Activated CD4-positive, alpha-beta T cell treated with anti-CD3 and anti-CD28 coated beads, Interleukin-2, amount 10 ng/mL, durations not matched to agents 7 days and 5 days (primary cell): Measurements from ENCODE around the gene IFIT1B. TPM values are rescaled to one million over a fixed set of nuclear protein-coding genes. Genes with fewer than 3 reads are reported as not detected.
"Not testable (repeated sequence)": the region's sequence is repeated elsewhere in the genome, so short reads cannot be mapped to it uniquely, and the experiment has no call there.

Experiments
- CTCF ChIA-PET: fragments of 350-600 bp; sonication (Branson Sonifier 250); formaldehyde crosslinking; loops from one replicate; lab custom pipeline; 2021; ENCODE audit warnings: antibody characterized with exemption; lab: Charles Lee
- POLR2A ChIA-PET: fragments of 350-600 bp; sonication (Branson Sonifier 250); formaldehyde crosslinking; loops from one replicate; lab custom pipeline; 2021; ENCODE audit warnings: antibody characterized with exemption; lab: Charles Lee
- DNase-seq: peaks from one replicate; pipeline ENCODE4 v3.0.0-alpha.2; 2020
- H3K27ac Mint-ChIP-seq: one replicate; pipeline ENCODE4 v1.8.0; 2021; ENCODE audit warnings: mild to moderate bottlenecking, moderate library complexity, mixed read lengths
- H3K27me3 Mint-ChIP-seq: one replicate; pipeline ENCODE4 v1.8.0; 2021; ENCODE audit warnings: mixed read lengths
- H3K36me3 Mint-ChIP-seq: one replicate; pipeline ENCODE4 v1.8.0; 2021; ENCODE audit warnings: low read depth, mixed read lengths
- H3K4me1 Mint-ChIP-seq: one replicate; pipeline ENCODE4 v1.8.0; 2021; ENCODE audit warnings: mixed read lengths
- H3K4me3 Mint-ChIP-seq: one replicate; pipeline ENCODE4 v1.8.0; 2021; ENCODE audit warnings: mild to moderate bottlenecking, moderate library complexity, mixed read lengths
- H3K9me3 Mint-ChIP-seq: one replicate; pipeline ENCODE4 v1.8.0; 2021; ENCODE audit warnings: mixed read lengths
- total RNA-seq, 2 experiments: library from RNA; stranded (reverse); gene quantifications; one replicate each; pipeline ENCODE4 v1.2.3, GENCODE V29; 2021

IFIT1B gene
- total RNA-seq, 2 experiments from 2014 or later: not detected

DNA sequence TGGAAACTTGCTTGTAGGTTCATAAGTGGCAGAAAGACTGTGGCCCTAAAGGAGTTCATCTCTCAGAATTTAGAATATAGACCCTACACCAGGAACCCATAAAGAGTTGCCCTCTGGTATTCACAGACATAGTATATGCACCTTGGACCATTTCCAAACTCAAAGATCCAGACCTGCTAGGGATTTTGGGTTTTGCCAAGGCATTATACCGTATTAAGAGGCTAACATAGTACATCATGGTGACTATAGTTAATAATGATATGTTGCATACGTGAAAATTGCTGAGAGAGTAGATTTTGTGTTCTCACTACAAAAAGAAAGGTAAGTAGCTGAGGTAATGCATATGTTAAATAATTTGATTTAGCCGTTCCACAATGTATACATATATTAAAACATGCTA lies 36.2 kb upstream of the IFIT1B start:
- Mint-ChIP-seq H3K27me3 (peaks cover 6% of the 10 kb centered on the region), H3K4me3 (no peak overlapping the region), H3K9me3 (no peaks in the 10 kb centered on the region), H3K36me3 (peaks cover 56% of the 10 kb centered on the region), H3K27ac (no peak overlapping the region), H3K4me1 (peaks cover 22% of the 10 kb centered on the region)
- POLR2A ChIA-PET: interaction anchor here (1.2 kb wide), 1 partner anchor 50 kb away, joined by 3 read pairs; the partner anchor contains the start of gene IFIT1
- no peak for DNase-seq
- CTCF ChIA-PET: interaction anchor here (0.8 kb wide), 1 partner anchor 13 kb away, joined by 3 read pairs; no protein-coding TSS in a partner anchor

DNA sequence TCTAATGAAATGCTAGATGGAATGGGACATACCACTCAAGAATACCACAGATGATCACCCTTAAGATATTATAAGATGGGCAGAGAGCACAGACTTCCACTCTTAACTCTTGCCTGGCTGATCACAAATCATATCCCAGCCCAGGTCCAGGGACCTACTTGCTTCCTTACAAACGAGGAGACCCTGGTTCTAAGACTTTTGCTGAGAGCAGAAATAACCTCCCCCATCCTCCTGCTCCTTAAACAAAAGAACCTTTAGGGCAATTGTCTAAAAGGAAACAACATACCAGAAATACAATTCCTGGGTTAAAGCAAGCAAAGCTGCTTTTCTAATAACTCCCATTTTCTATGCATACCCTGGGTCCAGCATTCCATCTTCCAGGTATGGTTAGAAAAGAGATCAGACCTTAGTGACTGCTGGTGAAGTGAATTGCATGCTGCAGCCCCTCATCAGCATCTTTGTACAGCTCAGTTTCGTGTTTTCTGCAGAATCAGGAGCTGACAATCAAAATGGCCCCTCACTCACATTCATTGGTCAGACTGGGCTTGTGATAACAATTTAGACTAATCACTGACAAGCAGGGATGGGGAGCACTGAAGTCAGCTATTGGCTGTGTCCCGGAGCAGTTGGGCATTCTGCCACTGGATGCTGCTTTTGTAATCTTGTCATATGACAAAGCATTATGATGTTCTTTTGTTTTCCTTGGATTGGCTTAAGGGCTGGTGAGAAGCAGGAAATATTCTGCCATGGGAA lies 35.5 kb upstream of the IFIT1B start:
- no peak overlapping the region for H3K4me3 Mint-ChIP-seq
- POLR2A ChIA-PET: interaction anchor here (1.2 kb wide), 1 partner anchor 50 kb away, joined by 3 read pairs; the partner anchor contains the start of gene IFIT1
- peaks cover 49% of the 10 kb centered on the region for H3K36me3 Mint-ChIP-seq
- CTCF ChIA-PET: interaction anchor here (0.8 kb wide), 1 partner anchor 13 kb away, joined by 3 read pairs; no protein-coding TSS in a partner anchor
- no peak overlapping the region for H3K27ac Mint-ChIP-seq
- peaks cover 15% of the 10 kb centered on the region for H3K4me1 Mint-ChIP-seq
- H3K27me3 Mint-ChIP-seq: peaks cover 11% of the 10 kb centered on the region
- H3K9me3 Mint-ChIP-seq: no peaks in the 10 kb centered on the region
- no peak for DNase-seq

DNA sequence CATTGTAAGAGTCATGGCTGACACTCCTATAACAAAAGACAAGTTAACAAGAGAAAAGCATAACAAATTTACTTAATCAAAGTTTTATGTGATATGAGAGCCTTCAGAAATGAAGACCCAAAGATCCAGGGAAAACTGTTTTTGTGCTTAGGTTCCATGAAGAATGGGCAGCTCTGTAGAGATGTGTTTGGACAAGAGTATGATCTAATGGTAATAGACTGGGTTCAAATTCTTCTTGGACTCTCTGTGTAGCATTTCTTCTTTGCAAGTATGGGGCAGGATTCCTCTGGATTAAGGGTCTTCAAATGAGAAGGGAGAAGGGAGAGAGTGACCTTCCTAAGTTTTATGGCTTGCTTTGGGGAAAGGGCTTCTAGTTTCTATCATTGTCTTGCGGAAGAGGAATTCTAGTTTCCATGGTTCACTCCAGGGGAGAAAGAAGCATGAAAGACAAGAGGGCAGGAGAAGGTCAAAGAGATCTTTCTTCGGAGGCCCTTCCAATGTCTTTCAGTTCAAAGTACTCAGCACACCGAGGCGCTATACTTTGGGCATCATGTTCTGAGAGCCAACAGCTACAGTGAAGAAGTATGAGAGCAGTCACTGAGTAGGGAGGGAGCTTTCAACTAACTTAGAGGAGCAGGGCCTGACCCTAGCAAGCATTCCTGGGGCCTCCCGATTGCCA lies 34.6 kb upstream of the IFIT1B start:
- H3K27ac Mint-ChIP-seq: no peak overlapping the region
- DNase-seq: no peak
- ChIA-PET CTCF (interaction anchor here (1.3 kb wide), 1 partner anchor 9 kb away, joined by 3 read pairs; no protein-coding TSS in a partner anchor), POLR2A (no interaction called here)
- no peak overlapping the region for H3K4me3 Mint-ChIP-seq
- H3K4me1 Mint-ChIP-seq: peaks cover 10% of the 10 kb centered on the region
- H3K36me3 Mint-ChIP-seq: peaks cover 40% of the 10 kb centered on the region
- peaks cover 16% of the 10 kb centered on the region for H3K27me3 Mint-ChIP-seq
- H3K9me3 Mint-ChIP-seq: no peaks in the 10 kb centered on the region

DNA sequence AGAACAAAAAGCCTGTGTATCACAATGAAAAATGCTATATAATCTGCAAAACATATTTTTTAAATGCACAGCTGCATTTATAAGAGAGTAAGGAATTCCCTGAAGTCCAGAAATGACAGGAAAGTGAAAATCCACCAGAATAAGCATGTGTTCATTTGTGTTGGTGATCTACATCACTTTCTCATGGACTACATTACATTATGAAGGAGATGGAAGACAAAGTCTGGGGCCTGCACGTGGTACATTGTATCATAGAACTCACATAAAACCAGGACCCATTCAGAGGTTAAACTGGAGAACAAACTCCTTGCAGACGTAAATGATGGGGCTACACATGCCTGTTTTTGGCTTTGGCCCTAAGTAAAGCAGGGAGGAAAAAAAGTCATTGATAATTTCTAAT lies 33.7 kb upstream of the IFIT1B start:
- no peak overlapping the region for H3K27ac Mint-ChIP-seq
- POLR2A ChIA-PET: no interaction called here
- H3K4me3 Mint-ChIP-seq: no peak overlapping the region
- no peak for DNase-seq
- peaks cover 23% of the 10 kb centered on the region for H3K27me3 Mint-ChIP-seq
- CTCF ChIA-PET: interaction anchor here (1.3 kb wide), 1 partner anchor 8 kb away, joined by 3 read pairs; no protein-coding TSS in a partner anchor
- peaks cover 5% of the 10 kb centered on the region for H3K4me1 Mint-ChIP-seq
- H3K9me3 Mint-ChIP-seq: no peaks in the 10 kb centered on the region
- peaks cover 31% of the 10 kb centered on the region for H3K36me3 Mint-ChIP-seq

DNA sequence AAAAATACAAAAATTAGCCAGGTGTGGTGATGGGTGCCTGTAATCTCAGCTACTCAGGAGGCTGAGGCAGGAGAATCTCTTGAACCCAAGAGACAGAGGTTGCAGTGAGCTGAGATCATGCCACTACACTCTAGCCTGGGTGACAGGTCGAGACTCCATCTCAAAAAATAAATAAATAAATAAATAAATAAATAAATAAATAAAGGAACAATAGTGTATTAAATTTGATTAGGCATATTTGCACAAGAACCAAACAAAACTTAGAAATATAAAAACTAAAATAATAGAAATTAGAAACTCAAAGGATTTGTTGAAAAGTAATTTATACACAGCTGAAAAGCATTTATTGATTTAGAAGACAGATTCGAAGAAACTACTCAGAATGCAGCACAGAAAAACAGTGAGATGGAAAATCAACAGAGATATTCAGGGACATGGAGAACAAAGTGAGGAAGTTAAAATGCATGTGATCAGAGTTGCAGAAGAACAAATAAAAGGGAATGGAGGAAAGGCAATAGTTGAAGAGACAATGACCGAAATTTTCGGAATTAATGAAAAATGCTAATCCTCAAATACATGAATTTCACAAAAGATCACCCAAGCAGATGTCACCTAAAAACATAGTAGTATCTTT lies 32.4 kb upstream of the IFIT1B start:
- peaks cover 18% of the 10 kb centered on the region for H3K36me3 Mint-ChIP-seq
- no peak overlapping the region for H3K4me3 Mint-ChIP-seq
- POLR2A ChIA-PET: interaction anchor here (0.6 to 1.4 kb wide), 2 partner anchors 44 to 1643 kb away, joined by 3 to 5 read pairs; partner anchors contain the start of gene IFIT2
- no peak for DNase-seq
- no peaks in the 10 kb centered on the region for H3K9me3 Mint-ChIP-seq
- H3K27me3 Mint-ChIP-seq: peaks cover 30% of the 10 kb centered on the region
- CTCF ChIA-PET: interaction anchor here (1.2 kb wide), 1 partner anchor 9 kb away, joined by 3 read pairs; no protein-coding TSS in a partner anchor
- H3K4me1 Mint-ChIP-seq: peaks cover 5% of the 10 kb centered on the region
- no peak overlapping the region for H3K27ac Mint-ChIP-seq

DNA sequence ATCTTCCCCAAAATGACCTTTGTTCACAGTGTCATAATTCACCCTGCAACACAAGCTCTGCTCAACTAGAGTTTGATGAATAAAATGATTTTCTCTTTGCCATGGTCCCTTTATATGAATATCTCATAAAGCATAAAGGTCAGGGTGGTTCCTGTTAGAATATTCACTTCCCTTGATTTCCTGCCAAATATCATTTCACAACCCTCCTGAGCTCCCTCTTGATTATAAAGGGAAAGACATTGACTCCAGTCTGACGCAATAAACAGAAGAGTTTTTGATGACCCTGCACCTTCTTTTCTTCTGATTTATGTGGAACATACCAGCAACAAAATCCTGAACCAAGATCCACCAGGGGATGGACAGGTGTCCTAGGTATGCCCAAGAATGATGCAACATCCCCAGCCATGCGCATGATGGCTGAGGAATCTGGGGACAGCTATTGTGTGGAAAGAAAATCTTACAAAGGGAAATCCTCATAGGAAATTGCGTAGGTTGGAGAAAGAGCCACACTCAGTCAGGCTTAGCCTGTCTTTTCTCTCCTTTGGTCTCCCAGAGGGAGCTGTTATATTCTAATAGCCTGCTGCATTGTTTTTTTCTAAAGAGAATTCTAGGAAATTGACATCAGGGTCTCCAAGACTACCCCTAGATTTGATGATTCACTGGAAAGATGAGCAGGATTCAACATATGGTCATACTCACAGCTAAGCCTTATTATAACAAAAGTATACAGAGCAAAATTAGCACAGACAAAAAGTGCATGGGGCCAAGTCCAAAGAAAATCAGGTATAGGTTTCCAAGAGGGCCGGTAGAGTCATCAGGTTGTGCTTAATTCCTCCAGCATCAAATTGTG lies 31.2 kb upstream of the IFIT1B start:
- ChIA-PET CTCF (interaction anchor here (0.8 to 1.5 kb wide), 3 partner anchors 8 to 926 kb away, joined by 3 to 4 read pairs (median 3); no protein-coding TSS in a partner anchor), POLR2A (interaction anchor here (0.6 to 1.4 kb wide), 2 partner anchors 45 to 293 kb away, joined by 3 to 5 read pairs; partner anchors contain the start of gene IFIT2)
- Mint-ChIP-seq H3K9me3 (no peaks in the 10 kb centered on the region), H3K27me3 (peaks cover 34% of the 10 kb centered on the region), H3K4me1 (peaks cover 17% of the 10 kb centered on the region), H3K36me3 (peaks cover 10% of the 10 kb centered on the region), H3K4me3 (no peak overlapping the region), H3K27ac (no peak overlapping the region)
- no peak for DNase-seq

DNA sequence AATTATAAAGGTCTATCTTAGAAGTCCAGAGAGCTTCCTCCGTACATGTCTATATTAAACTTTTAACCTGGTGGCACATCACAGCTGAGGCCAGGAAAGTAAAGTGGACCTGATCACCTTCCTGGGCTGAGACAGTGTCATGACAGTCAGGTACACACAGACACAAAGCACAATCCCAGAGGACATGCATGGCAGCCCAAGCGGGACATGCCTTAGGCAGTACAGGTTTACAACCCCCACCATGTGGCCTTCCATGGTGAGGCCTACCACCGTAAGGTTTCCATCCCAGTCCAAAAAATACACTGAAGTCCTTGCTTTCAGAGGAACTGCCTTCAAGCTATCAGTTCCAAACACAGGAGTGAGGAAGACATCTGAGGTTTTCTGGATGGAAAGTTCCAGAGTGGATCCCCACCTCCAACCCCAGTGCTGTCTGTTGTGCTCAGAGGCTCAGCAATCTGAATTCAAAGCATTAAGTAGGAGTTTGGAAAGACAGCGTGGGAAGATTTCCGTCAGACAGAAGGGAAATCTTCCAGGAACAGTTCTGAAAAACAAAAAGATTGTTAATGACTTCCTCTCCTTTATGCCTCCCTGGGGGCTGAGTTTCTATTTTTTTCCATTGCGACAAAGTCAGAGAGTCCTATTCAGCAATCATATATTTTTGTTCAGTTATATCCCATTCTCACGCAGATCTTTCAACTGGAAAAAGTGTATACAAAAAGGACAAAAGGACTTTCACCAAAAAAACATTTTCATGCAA lies 30.0 kb upstream of the IFIT1B start:
- no peak for DNase-seq
- no peaks in the 10 kb centered on the region for H3K9me3 Mint-ChIP-seq
- H3K27me3 Mint-ChIP-seq: peaks cover 40% of the 10 kb centered on the region
- H3K4me3 Mint-ChIP-seq: no peak overlapping the region
- H3K36me3 Mint-ChIP-seq: peaks cover under 1% of the 10 kb centered on the region
- POLR2A ChIA-PET: no interaction called here
- no peak overlapping the region for H3K27ac Mint-ChIP-seq
- peaks cover 24% of the 10 kb centered on the region for H3K4me1 Mint-ChIP-seq
- CTCF ChIA-PET: interaction anchor here (1.5 kb wide), 1 partner anchor 77 kb away, joined by 4 read pairs; no protein-coding TSS in a partner anchor

DNA sequence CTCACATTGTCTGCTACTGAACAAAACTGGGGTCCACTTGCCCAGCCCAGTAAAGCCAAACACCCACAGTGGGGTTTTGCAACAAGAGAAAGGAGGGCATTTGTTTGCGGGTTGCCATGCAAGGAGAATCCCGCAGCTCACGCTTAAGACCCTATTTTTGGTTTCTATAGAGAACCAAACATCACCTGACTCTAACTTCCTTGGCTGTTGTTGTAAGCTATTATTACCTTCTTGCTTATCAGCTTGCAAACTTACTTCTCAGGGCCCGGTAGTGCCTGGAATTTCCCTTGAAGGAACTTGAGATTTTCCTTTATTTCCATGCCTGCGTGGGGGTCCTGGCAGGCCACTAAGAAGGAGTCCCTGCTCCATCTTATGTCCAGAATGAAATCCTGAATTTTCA lies 29.4 kb upstream of the IFIT1B start:
- H3K9me3 Mint-ChIP-seq: no peaks in the 10 kb centered on the region
- ChIA-PET POLR2A (no interaction called here), CTCF (no interaction called here)
- H3K36me3 Mint-ChIP-seq: no peaks in the 10 kb centered on the region
- H3K27me3 Mint-ChIP-seq: peaks cover 41% of the 10 kb centered on the region
- no peak overlapping the region for H3K27ac Mint-ChIP-seq
- H3K4me3 Mint-ChIP-seq: no peak overlapping the region
- peaks cover 24% of the 10 kb centered on the region for H3K4me1 Mint-ChIP-seq
- no peak for DNase-seq

DNA sequence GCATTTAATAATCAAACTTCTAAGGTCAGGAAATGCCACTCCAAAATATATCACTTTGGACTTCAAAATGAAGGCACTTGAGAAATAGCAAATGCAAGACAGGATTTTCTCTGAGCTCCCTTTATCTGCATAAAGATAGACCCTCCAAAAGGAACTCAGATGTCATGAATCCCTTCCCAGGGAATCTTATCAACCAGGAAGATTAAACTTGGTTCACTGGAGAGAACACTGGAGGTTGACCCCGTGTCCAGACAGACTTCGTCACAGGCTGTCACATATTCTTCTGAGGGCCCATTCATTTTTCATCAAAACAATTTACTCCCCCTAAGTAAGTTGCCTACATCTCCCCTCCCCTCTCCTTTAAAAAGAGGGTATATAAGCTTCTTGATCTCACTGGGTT lies 28.9 kb upstream of the IFIT1B start:
- Mint-ChIP-seq H3K4me3 (no peak overlapping the region), H3K27me3 (peaks cover 43% of the 10 kb centered on the region), H3K4me1 (peaks cover 24% of the 10 kb centered on the region), H3K9me3 (no peaks in the 10 kb centered on the region), H3K36me3 (peaks cover 2% of the 10 kb centered on the region), H3K27ac (no peak overlapping the region)
- DNase-seq: no peak
- CTCF ChIA-PET: no interaction called here
- POLR2A ChIA-PET: no interaction called here

DNA sequence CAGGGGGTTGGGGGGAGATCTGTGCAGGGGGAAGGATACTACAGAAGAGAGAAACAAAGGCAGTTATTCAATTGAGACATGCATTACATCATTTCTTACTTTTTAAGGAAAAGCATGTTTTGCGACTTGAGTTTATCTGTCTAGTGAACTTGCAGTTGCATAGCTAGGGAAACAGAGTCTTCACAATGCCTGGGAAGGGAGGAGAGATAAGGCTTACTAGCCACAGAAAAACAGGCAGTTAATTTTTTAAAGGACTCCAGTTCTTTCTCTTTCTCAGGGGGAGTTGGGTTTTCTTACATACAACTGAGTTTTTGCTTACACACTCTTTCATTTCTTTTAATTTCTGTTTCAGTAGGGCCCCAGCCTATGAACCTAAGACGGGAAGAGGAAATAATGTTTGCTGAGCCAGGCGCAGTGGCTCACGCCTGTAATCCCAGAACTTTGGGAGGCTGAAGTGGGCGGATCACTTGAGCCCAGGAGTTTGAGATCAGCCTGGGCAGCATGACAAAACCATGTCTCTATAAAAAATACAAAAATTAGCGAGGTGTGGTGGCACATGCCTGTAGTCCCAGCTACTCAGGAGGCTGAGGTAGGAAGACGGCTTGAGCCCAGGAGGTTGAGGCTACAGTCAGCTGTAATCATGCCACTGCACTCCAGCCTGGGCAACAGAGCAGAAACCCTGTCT lies 27.1 kb upstream of the IFIT1B start:
- Mint-ChIP-seq H3K27me3 (peaks cover 46% of the 10 kb centered on the region), H3K4me3 (peak overlapping the region; percentile 16), H3K27ac (peak overlapping the region; percentile 63), H3K4me1 (peaks cover 24% of the 10 kb centered on the region)
- DNase-seq, H3K36me3 Mint-ChIP-seq, H3K9me3 Mint-ChIP-seq, POLR2A ChIA-PET, CTCF ChIA-PET: not testable (repeated sequence)

DNA sequence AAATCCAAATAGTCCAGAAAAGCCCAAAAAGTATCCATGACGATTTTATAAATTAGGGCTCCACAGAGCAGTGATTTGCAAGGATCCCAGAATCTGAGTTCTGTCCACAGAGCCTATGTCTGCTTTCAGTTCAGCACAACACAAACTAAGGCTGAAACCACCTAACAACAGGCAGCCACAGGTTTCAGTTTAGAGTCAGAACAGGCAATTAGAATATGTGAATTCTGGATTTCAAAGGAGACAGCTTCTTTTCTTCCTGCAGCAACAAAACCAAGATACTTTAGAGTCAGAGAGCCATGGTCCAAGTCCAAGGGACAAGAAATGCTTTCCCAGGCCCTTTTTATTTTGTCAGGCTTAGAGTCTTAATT lies 26.5 kb upstream of the IFIT1B start:
- Mint-ChIP-seq H3K4me3 (peak overlapping the region; percentile 16), H3K27ac (no peak overlapping the region), H3K9me3 (no peaks in the 10 kb centered on the region), H3K4me1 (peaks cover 24% of the 10 kb centered on the region), H3K36me3 (peaks cover 3% of the 10 kb centered on the region), H3K27me3 (peaks cover 43% of the 10 kb centered on the region)
- ChIA-PET CTCF (interaction anchor here (1.5 kb wide), 1 partner anchor 14 kb away, joined by 4 read pairs; no protein-coding TSS in a partner anchor), POLR2A (no interaction called here)
- DNase-seq: peak; percentile 34
